Endodermal cell (in vitro differentiated cells): ENCODE measurements around the gene PIKFYVE. TPM values are rescaled to one million over a fixed set of nuclear protein-coding genes. Genes with fewer than 3 reads are reported as not detected.

Experiments used
- DNase-seq: peaks from one replicate; pipeline ENCODE4 v3.0.0-alpha.2; 2017
- H3K27ac ChIP-seq: 2 replicates; pipeline ENCODE4 v1.5.1; 2013; ENCODE audit warnings: mild to moderate bottlenecking, low read depth, low read length, moderate library complexity
- H3K27me3 ChIP-seq: 2 replicates; pipeline ENCODE4 v1.6.1; 2013; ENCODE audit warnings: mild to moderate bottlenecking, low read length, moderate library complexity; ENCODE audit not compliant: insufficient read depth, control insufficient read depth, poor library complexity, severe bottlenecking
- H3K36me3 ChIP-seq: 2 replicates; pipeline ENCODE4 v1.7.0; 2013; ENCODE audit warnings: mild to moderate bottlenecking, low read length, moderate library complexity; ENCODE audit not compliant: control insufficient read depth, insufficient read depth
- H3K4me1 ChIP-seq: one replicate; pipeline ENCODE4 v1.7.0; 2013; ENCODE audit warnings: low read length; ENCODE audit not compliant: control insufficient read depth, insufficient read depth
- H3K4me3 ChIP-seq: 2 replicates; pipeline ENCODE4 v1.5.1; 2013; ENCODE audit warnings: mild to moderate bottlenecking, low read length, moderate library complexity
- H3K9ac ChIP-seq: 2 replicates; pipeline ENCODE4 v1.6.1; 2013; ENCODE audit warnings: mild to moderate bottlenecking, low read length, moderate library complexity; ENCODE audit not compliant: poor library complexity, severe bottlenecking; ENCODE audit errors: extremely low read depth
- H3K9me3 ChIP-seq: 2 replicates; pipeline ENCODE4 v1.6.1; 2013; ENCODE audit warnings: mild to moderate bottlenecking, low read length, moderate library complexity; ENCODE audit not compliant: control insufficient read depth
- H3K27ac Mint-ChIP-seq: 2 replicates; pipeline ENCODE4 v1.8.0; 2020; ENCODE audit warnings: mixed read lengths
- H3K27me3 Mint-ChIP-seq: 2 replicates; pipeline ENCODE4 v1.8.0; 2021; ENCODE audit warnings: mild to moderate bottlenecking, mixed read lengths; ENCODE audit not compliant: insufficient read depth
- H3K36me3 Mint-ChIP-seq: 2 replicates; pipeline ENCODE4 v1.8.0; 2020; ENCODE audit warnings: low read depth, mixed read lengths
- H3K4me1 Mint-ChIP-seq: 2 replicates; pipeline ENCODE4 v1.8.0; 2020; ENCODE audit warnings: mixed read lengths
- H3K4me3 Mint-ChIP-seq: 2 replicates; pipeline ENCODE4 v1.8.0; 2020; ENCODE audit warnings: mild to moderate bottlenecking, moderate library complexity, mixed read lengths
- H3K9me3 Mint-ChIP-seq: 2 replicates; pipeline ENCODE4 v1.8.0; 2020; ENCODE audit warnings: mild to moderate bottlenecking, mixed read lengths
- CTCF ChIP-seq: fragments of 200-600 bp; sonication (generic); conservative IDR thresholded peaks from 2 replicates; pipeline ENCODE4 v1.5.0; 2021; ENCODE audit warnings: antibody characterized with exemption, mild to moderate bottlenecking
- WGBS, 2 experiments: methylation state at CpG; one replicate each; pipeline versions ENCODE4 v1.1.5 to v1.1.7; 2013; ENCODE audit warnings: missing lambda C conversion rate in 2 of 2, mixed read lengths in 1 of 2; ENCODE audit not compliant: insufficient coverage in 1 of 2, insufficient read length in 1 of 2; 5-methylcytosine and 5-hydroxymethylcytosine counted together
- total RNA-seq, 2 donors: library from RNA; stranded (reverse); fragmentation: NEBNext Ultra II Directional in 1 of 2; extraction: Animal tissue kit (Norgen Biotek cat#: 25700) in 1 of 2; gene quantifications; 2 replicates in 1 of 2; 3 replicates in 1 of 2; pipeline ENCODE4 v1.2.1, GENCODE V29; 2021

PIKFYVE gene
- total RNA-seq, 2 donors from 2014 or later = 34.9 to 41.2 TPM

DNA sequence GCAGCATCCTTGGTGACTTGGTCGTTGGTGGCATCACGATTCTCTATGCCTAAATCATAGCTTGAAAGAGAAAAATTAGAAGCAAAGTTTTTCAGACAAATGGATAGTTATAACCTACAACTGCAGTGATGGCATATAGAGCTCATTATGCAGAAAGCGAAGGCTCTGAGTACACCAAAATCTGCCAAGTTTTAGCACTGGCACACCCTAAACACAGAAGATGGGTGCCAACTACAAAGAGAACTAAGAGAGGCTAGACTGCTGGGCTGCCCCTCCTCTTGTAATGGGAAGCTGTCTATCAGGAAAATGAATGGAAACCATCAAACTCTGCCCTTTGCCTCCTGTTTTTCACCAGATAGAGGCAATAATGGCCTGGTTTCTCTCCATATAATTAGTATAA lies 17.5 kb upstream of the PIKFYVE start:
- H3K27ac Mint-ChIP-seq = no peak overlapping the region
- DNase-seq = no peak
- Histone ChIP-seq H3K27ac (no peak overlapping the region), H3K4me3 (no peak overlapping the region), H3K9me3 (no peaks in the 10 kb centered on the region), H3K4me1 (no peaks in the 10 kb centered on the region), H3K27me3 (no peaks in the 10 kb centered on the region), H3K36me3 (peaks cover 99% of the 10 kb centered on the region), H3K9ac (no peak overlapping the region)
- WGBS, 2 experiments = 90 to 97% methylated on average over 3 of the region's 3 CpGs
- H3K4me3 Mint-ChIP-seq = no peak overlapping the region
- H3K36me3 Mint-ChIP-seq = peaks cover 91% of the 10 kb centered on the region
- H3K9me3 Mint-ChIP-seq = no peaks in the 10 kb centered on the region
- H3K4me1 Mint-ChIP-seq = peaks cover 27% of the 10 kb centered on the region
- TF ChIP-seq CTCF = no peak
- H3K27me3 Mint-ChIP-seq = no peaks in the 10 kb centered on the region

GRCh38 chr2:208249296-208249695 lies 16.8 kb upstream of the PIKFYVE start:
- Mint-ChIP-seq H3K27ac (no peak overlapping the region), H3K27me3 (no peaks in the 10 kb centered on the region), H3K9me3 (no peaks in the 10 kb centered on the region), H3K4me3 (no peak overlapping the region), H3K36me3 (peaks cover 87% of the 10 kb centered on the region), H3K4me1 (peaks cover 28% of the 10 kb centered on the region)
- 100% methylated on average over 2 of the region's 2 CpGs for WGBS, 2 experiments
- Histone ChIP-seq H3K4me1 (no peaks in the 10 kb centered on the region), H3K4me3 (no peak overlapping the region), H3K9ac (no peak overlapping the region), H3K27ac (no peak overlapping the region), H3K9me3 (no peaks in the 10 kb centered on the region), H3K36me3 (peaks cover 94% of the 10 kb centered on the region), H3K27me3 (no peaks in the 10 kb centered on the region)
- no peak for TF ChIP-seq CTCF
- DNase-seq = no peak

GRCh38 chr2:208250388-208250787 lies 15.7 kb upstream of the PIKFYVE start:
- no peak overlapping the region for H3K4me3 Mint-ChIP-seq
- H3K27ac Mint-ChIP-seq = peak overlapping the region; percentile 74

More at GRCh38 chr2:208250388-208250787, 15.7 kb upstream of the PIKFYVE start:
- Histone ChIP-seq H3K9me3 (no peaks in the 10 kb centered on the region), H3K27me3 (no peaks in the 10 kb centered on the region), H3K27ac (no peak overlapping the region), H3K36me3 (peaks cover 83% of the 10 kb centered on the region), H3K4me3 (peak overlapping the region; percentile 100), H3K9ac (no peak overlapping the region), H3K4me1 (no peaks in the 10 kb centered on the region)
- no peaks in the 10 kb centered on the region for H3K27me3 Mint-ChIP-seq
- no peak for TF ChIP-seq CTCF
- H3K9me3 Mint-ChIP-seq = no peaks in the 10 kb centered on the region
- H3K4me1 Mint-ChIP-seq = peaks cover 28% of the 10 kb centered on the region
- DNase-seq = no peak
- H3K36me3 Mint-ChIP-seq = peaks cover 78% of the 10 kb centered on the region
- WGBS, 2 experiments = 71 to 90% methylated on average over 1 to 2 of the region's 2 CpGs
